Measurements from ENCODE around the gene TTC33. TPM values are rescaled to one million over a fixed set of nuclear protein-coding genes. Genes with fewer than 3 reads are reported as not detected.
"Not testable (repeated sequence)": the region's sequence is repeated elsewhere in the genome, so short reads cannot be mapped to it uniquely, and the experiment has no call there.

Gene TTC33
- total RNA-seq, 4 donors from 2014 or later, result 20.2 to 49.0 (median 32.6) TPM

DNA sequence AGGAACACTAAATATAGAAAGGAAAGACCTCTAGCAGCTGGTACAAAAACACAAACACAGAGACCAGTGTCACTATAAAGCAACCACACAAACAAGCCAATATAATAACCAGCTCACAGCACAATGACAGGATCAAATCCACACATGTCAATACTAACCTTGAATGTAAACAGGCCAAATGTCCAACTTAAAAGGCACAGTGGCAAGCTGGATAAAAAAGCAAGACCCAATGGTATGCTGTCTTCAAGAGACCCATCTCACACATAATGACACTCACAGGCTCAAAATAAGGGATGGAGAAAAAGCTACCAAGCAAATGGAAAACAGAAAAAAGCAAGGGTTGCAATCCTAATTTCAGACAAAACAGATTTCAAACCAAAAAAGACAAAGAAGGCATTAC is 53.7 kb downstream of the TTC33 start:
- H3K27ac ChIP-seq; ATAC-seq; H3K36me3 ChIP-seq; in situ Hi-C loops (cut with MboI; ENCODE audit: low sequenced_read_pairs in 4 of 4); DNase-seq; H3K4me3 ChIP-seq; H3K27me3 ChIP-seq; H3K4me1 ChIP-seq; H3K9me3 ChIP-seq; intact Hi-C loops (cut with DNase I; ENCODE audit: low total_unique reads): not testable (repeated sequence)

DNA sequence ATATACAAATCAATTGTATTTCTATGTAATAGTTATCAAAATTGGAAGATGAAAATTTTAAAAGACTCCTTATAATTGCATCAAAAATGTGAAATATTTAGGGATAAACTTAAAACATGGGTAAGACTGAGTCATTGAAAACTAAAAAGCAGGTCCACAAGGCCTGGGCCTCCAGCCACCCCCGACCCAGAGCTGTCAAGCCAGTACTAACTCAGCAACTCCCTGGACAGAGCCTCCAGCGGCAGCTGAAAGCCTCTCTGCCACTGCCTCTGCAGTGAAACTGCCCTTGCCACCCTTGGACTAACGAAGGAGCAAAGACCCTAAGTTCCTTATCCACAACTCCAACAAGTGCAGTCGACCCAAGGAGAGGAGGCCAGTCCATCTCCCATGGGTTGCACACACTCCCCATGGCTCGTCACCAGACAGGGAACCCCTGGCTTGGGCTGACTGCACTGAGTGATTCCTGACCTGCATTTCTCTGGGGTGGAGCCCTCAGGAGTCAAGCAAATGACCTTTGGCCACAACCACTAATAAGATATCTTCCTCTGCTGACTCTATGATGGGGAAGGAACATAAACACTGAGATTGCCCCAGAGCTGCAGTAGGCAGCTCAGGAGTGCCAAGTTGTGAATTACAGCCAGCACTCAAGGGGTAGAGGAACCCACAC is 55.5 kb downstream of the TTC33 start:
- H3K9me3 ChIP-seq, result no peaks in the 10 kb centered on the region
- DNase-seq (no peak), ATAC-seq (no peak)
- in situ Hi-C loops (cut with MboI; ENCODE audit: low sequenced_read_pairs in 4 of 4), result no loop called here
- H3K27ac ChIP-seq, result no peak overlapping the region
- TF ChIP-seq, protein P1, sequence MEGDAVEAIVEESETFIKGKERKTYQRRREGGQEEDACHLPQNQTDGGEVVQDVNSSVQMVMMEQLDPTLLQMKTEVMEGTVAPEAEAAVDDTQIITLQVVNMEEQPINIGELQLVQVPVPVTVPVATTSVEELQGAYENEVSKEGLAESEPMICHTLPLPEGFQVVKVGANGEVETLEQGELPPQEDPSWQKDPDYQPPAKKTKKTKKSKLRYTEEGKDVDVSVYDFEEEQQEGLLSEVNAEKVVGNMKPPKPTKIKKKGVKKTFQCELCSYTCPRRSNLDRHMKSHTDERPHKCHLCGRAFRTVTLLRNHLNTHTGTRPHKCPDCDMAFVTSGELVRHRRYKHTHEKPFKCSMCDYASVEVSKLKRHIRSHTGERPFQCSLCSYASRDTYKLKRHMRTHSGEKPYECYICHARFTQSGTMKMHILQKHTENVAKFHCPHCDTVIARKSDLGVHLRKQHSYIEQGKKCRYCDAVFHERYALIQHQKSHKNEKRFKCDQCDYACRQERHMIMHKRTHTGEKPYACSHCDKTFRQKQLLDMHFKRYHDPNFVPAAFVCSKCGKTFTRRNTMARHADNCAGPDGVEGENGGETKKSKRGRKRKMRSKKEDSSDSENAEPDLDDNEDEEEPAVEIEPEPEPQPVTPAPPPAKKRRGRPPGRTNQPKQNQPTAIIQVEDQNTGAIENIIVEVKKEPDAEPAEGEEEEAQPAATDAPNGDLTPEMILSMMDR (IDR thresholded peaks at IDR 0.05 in 4 of 5, conservative IDR thresholded peaks at IDR 0.05 in 1 of 5), result no peak
- TF ChIP-seq POLR2A (IDR thresholded peaks at IDR 0.05), result no peak
- no peak overlapping the region for H3K4me3 ChIP-seq
- no peaks in the 10 kb centered on the region for H3K36me3 ChIP-seq
- H3K4me1 ChIP-seq, result no peaks in the 10 kb centered on the region
- intact Hi-C loops (cut with DNase I; ENCODE audit: low total_unique reads), result no loop called here
- H3K27me3 ChIP-seq, result no peaks in the 10 kb centered on the region

DNA sequence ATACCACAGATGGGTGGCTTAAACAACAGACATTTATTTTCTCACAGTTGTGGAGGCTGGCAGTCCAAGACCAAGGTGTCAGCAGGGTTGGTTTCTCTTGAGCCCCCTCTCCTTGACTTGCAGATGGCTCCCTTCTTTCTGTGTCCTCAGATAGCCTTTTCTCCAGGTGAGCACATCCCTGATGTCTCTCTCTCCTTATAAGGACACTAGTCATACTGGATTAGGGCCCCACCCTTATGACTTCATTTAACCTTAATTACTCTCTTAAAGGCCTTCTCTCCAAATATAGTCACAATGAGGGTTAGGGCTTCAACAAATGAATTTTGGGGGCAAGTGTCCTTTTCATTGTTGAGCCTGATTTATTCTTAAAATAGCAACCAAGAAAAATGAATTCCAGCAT is 61.3 kb downstream of the TTC33 start:
- in situ Hi-C loops (cut with MboI; ENCODE audit: low sequenced_read_pairs in 4 of 4), result loop anchor here (10.0 to 25.0 kb wide), 5 partner anchors 307 to 1120 kb away; no protein-coding TSS in a partner anchor
- peaks cover 4 to 9% of the 10 kb centered on the region in 2 donors for H3K4me1 ChIP-seq
- intact Hi-C loops (cut with DNase I; ENCODE audit: low total_unique reads), result no loop called here

DNA sequence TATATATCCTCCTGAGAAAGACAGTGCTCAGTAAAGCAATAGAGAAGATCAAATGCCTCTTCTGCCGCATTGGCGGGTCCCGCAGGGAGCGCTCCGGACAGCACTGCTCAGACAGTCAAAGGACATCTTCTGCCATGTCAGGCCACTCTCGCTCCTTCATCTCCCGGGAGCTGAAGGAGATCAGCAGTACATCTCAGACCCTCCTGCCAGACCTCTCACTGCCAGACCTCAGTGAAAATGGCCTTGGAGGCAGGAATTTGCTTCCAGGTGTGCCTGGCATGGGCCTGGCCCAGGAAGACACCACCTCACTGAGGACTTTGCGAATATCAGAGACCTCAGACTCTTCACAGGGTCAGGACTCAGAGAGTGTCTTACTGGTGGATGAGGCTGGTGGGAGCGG is 63.9 kb downstream of the TTC33 start:
- Histone ChIP-seq H3K4me3 (no peak overlapping the region), H3K27me3 (peaks cover 0 to 4% (median 0%) of the 10 kb centered on the region in 3 donors), H3K36me3 (no peaks in the 10 kb centered on the region), H3K9me3 (no peaks in the 10 kb centered on the region), H3K4me1 (peaks cover 14 to 19% of the 10 kb centered on the region in 2 donors), H3K27ac (no peak overlapping the region)
- in situ Hi-C loops (cut with MboI; ENCODE audit: low sequenced_read_pairs in 4 of 4) (loop anchor here (10.0 to 25.0 kb wide), 5 partner anchors 305 to 1117 kb away; no protein-coding TSS in a partner anchor), intact Hi-C loops (cut with DNase I; ENCODE audit: low total_unique reads) (no loop called here)
- DNase-seq (no peak), ATAC-seq (no peak)
- TF ChIP-seq, protein P1 (IDR thresholded peaks at IDR 0.05 in 4 of 5, conservative IDR thresholded peaks at IDR 0.05 in 1 of 5), result no peak
- no peak for TF ChIP-seq POLR2A (IDR thresholded peaks at IDR 0.05)

More for the DNA sequence above, 61.3 kb downstream of the TTC33 start:
- TF ChIP-seq, protein P1 (IDR thresholded peaks at IDR 0.05 in 4 of 5, conservative IDR thresholded peaks at IDR 0.05 in 1 of 5), result no peak
- no peak for TF ChIP-seq POLR2A (IDR thresholded peaks at IDR 0.05)
- Histone ChIP-seq H3K4me3 (no peak overlapping the region), H3K27ac (no peak overlapping the region), H3K36me3 (no peaks in the 10 kb centered on the region), H3K27me3 (no peaks in the 10 kb centered on the region), H3K9me3 (no peaks in the 10 kb centered on the region)
- ATAC-seq, result no peak
- DNase-seq, result no peak

DNA sequence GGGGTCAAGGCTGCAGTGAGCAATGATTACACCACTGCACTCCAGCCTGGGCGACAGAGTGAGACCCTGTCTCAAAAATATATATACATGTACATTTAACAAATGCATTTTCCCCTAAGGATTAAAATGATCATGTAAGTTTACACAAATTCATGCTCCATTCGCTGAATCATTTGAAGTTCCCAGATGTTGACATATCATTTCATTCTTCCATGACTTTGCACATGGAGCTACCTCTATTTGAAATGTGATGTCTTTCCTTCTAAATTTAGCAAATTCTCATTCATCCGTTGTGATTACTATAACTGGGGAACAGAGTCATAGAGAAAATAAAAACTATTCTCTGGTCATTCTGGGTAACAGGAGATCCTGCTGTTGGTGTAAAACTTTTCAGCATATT is 65.5 kb downstream of the TTC33 start:
- TF ChIP-seq POLR2A (IDR thresholded peaks at IDR 0.05), result no peak
- TF ChIP-seq, protein P1 (IDR thresholded peaks at IDR 0.05 in 4 of 5, conservative IDR thresholded peaks at IDR 0.05 in 1 of 5), result no peak
- H3K9me3 ChIP-seq, result no peaks in the 10 kb centered on the region
- in situ Hi-C loops (cut with MboI; ENCODE audit: low sequenced_read_pairs in 4 of 4) (loop anchor here (10.0 to 25.0 kb wide), 5 partner anchors 303 to 1115 kb away; no protein-coding TSS in a partner anchor), intact Hi-C loops (cut with DNase I; ENCODE audit: low total_unique reads) (no loop called here)
- ATAC-seq (no peak), DNase-seq (no peak)
- peaks cover 0 to 4% (median 0%) of the 10 kb centered on the region in 3 donors for H3K27me3 ChIP-seq
- H3K36me3 ChIP-seq, result no peaks in the 10 kb centered on the region
- peak overlapping the region in 2 of 4 donors; percentile 58 to 76 for H3K27ac ChIP-seq
- no peak overlapping the region for H3K4me3 ChIP-seq
- peaks cover 14 to 24% of the 10 kb centered on the region in 2 donors for H3K4me1 ChIP-seq
